Panc1 (cell line): ENCODE measurements around the gene GRIP1. TPM values are rescaled to one million over a fixed set of nuclear protein-coding genes. Genes with fewer than 3 reads are reported as not detected.

Experiments
- ATAC-seq: fragments of 200-7000 bp; cut with Tn5 transposase; 2 replicates; pipeline ENCODE4 v1.9.1; 2020; ENCODE audit warnings: mild to moderate bottlenecking, moderate library complexity
- BruUV-seq: library from RNA; stranded (reverse); fragments of 400-500 nt; replicated peaks from 2 replicates; lab custom pipeline; 2021; lab: Mats Ljungman, UMichigan
- CTCF ChIA-PET: fragments of 300-600 bp; sonication (Branson Sonifier 250); formaldehyde crosslinking; loops from one replicate; lab custom pipeline; 2022; ENCODE audit warnings: antibody characterized with exemption; lab: Charles Lee
- POLR2A ChIA-PET: fragments of 300-600 bp; sonication (Branson Sonifier 250); formaldehyde crosslinking; loops from one replicate; lab custom pipeline; 2022; ENCODE audit warnings: antibody characterized with exemption; lab: Charles Lee
- DNase-seq: peaks from one replicate; pipeline ENCODE4 v3.0.0-alpha.2; 2010; ENCODE audit warnings: low read depth, low spot score
- H3K27ac ChIP-seq: 2 replicates; pipeline ENCODE4 v1.5.1; 2011; ENCODE audit warnings: mild to moderate bottlenecking, low read length, inconsistent platforms
- H3K27me3 ChIP-seq: fragments of 200-500 bp; sonication (Bioruptor generic); 2 replicates; pipeline ENCODE4 v1.6.0; 2014; ENCODE audit warnings: low read length, inconsistent platforms; ENCODE audit not compliant: control insufficient read depth, insufficient read depth
- H3K36me3 ChIP-seq: fragments of 200-500 bp; sonication (Bioruptor generic); 2 replicates; pipeline ENCODE4 v1.5.1; 2014; ENCODE audit warnings: inconsistent platforms, mild to moderate bottlenecking, low read length, moderate library complexity; ENCODE audit not compliant: control insufficient read depth, insufficient read depth
- H3K4me1 ChIP-seq: 2 replicates; pipeline ENCODE4 v1.5.1; 2011; ENCODE audit warnings: inconsistent platforms, mild to moderate bottlenecking, low read length, moderate library complexity; ENCODE audit not compliant: control insufficient read depth, insufficient read depth
- H3K4me3 ChIP-seq, 2 experiments: 2 replicates each; pipeline ENCODE4 v1.5.1; 2011 to 2012; ENCODE audit warnings: low read depth in 2 of 2, low read length in 2 of 2, mild to moderate bottlenecking in 2 of 2, inconsistent platforms in 1 of 2, moderate library complexity in 1 of 2
- H3K9me3 ChIP-seq: fragments of 200-500 bp; sonication (Bioruptor generic); 2 replicates; pipeline ENCODE4 v1.5.1; 2014; ENCODE audit warnings: low read depth, mild to moderate bottlenecking, inconsistent platforms, low read length, moderate library complexity; ENCODE audit not compliant: control insufficient read depth, insufficient read depth
- POLR2AphosphoS5 ChIP-seq: IDR thresholded peaks from 2 replicates; pipeline ENCODE4 v1.6.1; 2012; ENCODE audit warnings: mild to moderate bottlenecking, low read depth, low read length, moderate library complexity
- SIN3A ChIP-seq: IDR thresholded peaks from 2 replicates; pipeline ENCODE4 v1.6.1; 2012; ENCODE audit warnings: low read depth, mild to moderate bottlenecking, low read length, moderate library complexity, borderline replicate concordance; ENCODE audit not compliant: insufficient read depth
- TCF7L2 ChIP-seq: IDR thresholded peaks from 2 replicates; pipeline ENCODE4 v1.6.1; 2011; ENCODE audit warnings: mild to moderate bottlenecking, low read depth, low read length, inconsistent platforms
- in situ Hi-C: cut with HindIII; loops from 2 replicates; pipeline ENCODE4 v1.10.0; 2016; ENCODE audit warnings: low sequenced_read_pairs, low pct_unique_long_range_greater_than_20kb
- intact Hi-C: fragments of 100-400 bp; cut with micrococcal nuclease; formaldehyde crosslinking; loops from one replicate; pipeline ENCODE4 v1.10.0; 2022; ENCODE audit not compliant: unreplicated experiment
- total RNA-seq: library from RNA; stranded (reverse); gene quantifications from one replicate; pipeline ENCODE4 v1.2.1, GENCODE V29; 2021; ENCODE audit not compliant: unreplicated experiment
- TF ChIP-seq, protein P1 (sequence below), 2 experiments: IDR thresholded peaks; 2 replicates each; pipeline ENCODE4 v1.6.1; 2011 to 2012; ENCODE audit warnings: low read depth in 2 of 2, control low read depth in 1 of 2, low read length in 1 of 2, mild to moderate bottlenecking in 1 of 2, moderate library complexity in 1 of 2; ENCODE audit not compliant: insufficient read depth in 1 of 2
- TF ChIP-seq, protein P2 (sequence below): fragments of 450-650 bp; IDR thresholded peaks from 2 replicates; pipeline ENCODE4 v1.5.1; 2017; ENCODE audit warnings: mild to moderate bottlenecking

The GRIP1 gene
- total RNA-seq, 1 experiment from 2014 or later = 9.2 TPM

DNA sequence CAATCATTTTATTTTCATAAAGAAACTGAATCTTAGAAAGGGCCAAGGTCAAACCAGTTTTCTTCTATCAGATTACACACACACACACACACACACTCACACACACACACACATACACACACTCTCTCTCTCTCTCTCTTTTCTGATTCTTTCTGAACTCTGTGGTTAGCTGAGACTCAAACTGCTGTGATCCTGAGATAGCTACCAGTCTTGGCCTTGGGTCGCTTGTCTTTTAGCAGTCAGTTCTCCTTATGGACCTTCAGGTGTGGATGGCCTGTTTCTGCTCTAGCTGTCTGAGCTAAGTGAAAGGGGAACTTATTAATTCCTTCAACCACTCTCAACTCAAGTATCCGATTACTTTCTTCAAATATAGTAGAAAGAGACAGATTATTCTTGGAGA, 145.1 kb downstream of the GRIP1 start:
- intact Hi-C loops = no loop called here
- Histone ChIP-seq H3K4me1 (no peaks in the 10 kb centered on the region), H3K4me3 (no peak overlapping the region), H3K27ac (no peak overlapping the region), H3K9me3 (no peaks in the 10 kb centered on the region), H3K36me3 (no peaks in the 10 kb centered on the region), H3K27me3 (no peaks in the 10 kb centered on the region; the same call in 1 of the 2 replicates)
- BruUV-seq = no TSS peak
- in situ Hi-C loops = no loop called here
- CTCF ChIA-PET = no interaction called here
- TF ChIP-seq POLR2AphosphoS5 (no peak), SIN3A (no peak), TCF7L2 (no peak)
- TF ChIP-seq, protein P1, sequence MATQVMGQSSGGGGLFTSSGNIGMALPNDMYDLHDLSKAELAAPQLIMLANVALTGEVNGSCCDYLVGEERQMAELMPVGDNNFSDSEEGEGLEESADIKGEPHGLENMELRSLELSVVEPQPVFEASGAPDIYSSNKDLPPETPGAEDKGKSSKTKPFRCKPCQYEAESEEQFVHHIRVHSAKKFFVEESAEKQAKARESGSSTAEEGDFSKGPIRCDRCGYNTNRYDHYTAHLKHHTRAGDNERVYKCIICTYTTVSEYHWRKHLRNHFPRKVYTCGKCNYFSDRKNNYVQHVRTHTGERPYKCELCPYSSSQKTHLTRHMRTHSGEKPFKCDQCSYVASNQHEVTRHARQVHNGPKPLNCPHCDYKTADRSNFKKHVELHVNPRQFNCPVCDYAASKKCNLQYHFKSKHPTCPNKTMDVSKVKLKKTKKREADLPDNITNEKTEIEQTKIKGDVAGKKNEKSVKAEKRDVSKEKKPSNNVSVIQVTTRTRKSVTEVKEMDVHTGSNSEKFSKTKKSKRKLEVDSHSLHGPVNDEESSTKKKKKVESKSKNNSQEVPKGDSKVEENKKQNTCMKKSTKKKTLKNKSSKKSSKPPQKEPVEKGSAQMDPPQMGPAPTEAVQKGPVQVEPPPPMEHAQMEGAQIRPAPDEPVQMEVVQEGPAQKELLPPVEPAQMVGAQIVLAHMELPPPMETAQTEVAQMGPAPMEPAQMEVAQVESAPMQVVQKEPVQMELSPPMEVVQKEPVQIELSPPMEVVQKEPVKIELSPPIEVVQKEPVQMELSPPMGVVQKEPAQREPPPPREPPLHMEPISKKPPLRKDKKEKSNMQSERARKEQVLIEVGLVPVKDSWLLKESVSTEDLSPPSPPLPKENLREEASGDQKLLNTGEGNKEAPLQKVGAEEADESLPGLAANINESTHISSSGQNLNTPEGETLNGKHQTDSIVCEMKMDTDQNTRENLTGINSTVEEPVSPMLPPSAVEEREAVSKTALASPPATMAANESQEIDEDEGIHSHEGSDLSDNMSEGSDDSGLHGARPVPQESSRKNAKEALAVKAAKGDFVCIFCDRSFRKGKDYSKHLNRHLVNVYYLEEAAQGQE (IDR thresholded peaks at IDR 0.05; ENCODE audit: insufficient read depth in 1 of 2, low read depth in 2 of 2, low read length in 1 of 2) = no peak
- TF ChIP-seq, protein P2, sequence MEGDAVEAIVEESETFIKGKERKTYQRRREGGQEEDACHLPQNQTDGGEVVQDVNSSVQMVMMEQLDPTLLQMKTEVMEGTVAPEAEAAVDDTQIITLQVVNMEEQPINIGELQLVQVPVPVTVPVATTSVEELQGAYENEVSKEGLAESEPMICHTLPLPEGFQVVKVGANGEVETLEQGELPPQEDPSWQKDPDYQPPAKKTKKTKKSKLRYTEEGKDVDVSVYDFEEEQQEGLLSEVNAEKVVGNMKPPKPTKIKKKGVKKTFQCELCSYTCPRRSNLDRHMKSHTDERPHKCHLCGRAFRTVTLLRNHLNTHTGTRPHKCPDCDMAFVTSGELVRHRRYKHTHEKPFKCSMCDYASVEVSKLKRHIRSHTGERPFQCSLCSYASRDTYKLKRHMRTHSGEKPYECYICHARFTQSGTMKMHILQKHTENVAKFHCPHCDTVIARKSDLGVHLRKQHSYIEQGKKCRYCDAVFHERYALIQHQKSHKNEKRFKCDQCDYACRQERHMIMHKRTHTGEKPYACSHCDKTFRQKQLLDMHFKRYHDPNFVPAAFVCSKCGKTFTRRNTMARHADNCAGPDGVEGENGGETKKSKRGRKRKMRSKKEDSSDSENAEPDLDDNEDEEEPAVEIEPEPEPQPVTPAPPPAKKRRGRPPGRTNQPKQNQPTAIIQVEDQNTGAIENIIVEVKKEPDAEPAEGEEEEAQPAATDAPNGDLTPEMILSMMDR = no peak
- DNase-seq (no peak), ATAC-seq (no peak)
- POLR2A ChIA-PET = no interaction called here

DNA sequence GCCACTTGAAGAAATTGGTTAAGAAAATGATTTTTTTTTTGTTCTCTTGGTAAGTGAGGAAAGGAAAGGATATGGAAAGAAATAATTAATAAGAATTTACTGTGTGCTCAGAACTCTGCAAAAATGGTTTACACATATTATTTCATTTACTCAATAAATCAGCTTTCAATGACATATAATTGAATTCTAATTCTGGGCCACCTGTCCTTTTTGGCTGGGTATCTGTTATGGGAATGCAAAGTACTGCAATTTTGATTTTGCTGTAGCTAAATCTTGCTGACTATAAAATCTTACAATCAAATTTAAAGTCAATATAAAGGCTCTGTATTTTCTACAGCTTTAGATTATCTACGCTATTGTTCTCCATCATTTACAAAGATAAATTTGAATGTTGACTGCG, 147.1 kb downstream of the GRIP1 start:
- ChIA-PET POLR2A (no interaction called here), CTCF (interaction anchor here (0.7 kb wide), 1 partner anchor 17 kb away, joined by 3 read pairs; no protein-coding TSS in a partner anchor)
- ATAC-seq (no peak), DNase-seq (no peak)
- Histone ChIP-seq H3K27ac (no peak overlapping the region), H3K9me3 (no peaks in the 10 kb centered on the region), H3K27me3 (no peaks in the 10 kb centered on the region; the same call in 1 of the 2 replicates), H3K36me3 (no peaks in the 10 kb centered on the region), H3K4me3 (no peak overlapping the region), H3K4me1 (no peaks in the 10 kb centered on the region)
- intact Hi-C loops (no loop called here), in situ Hi-C loops (no loop called here)
- BruUV-seq = no TSS peak
- TF ChIP-seq SIN3A (no peak), POLR2AphosphoS5 (no peak), TCF7L2 (no peak)
- TF ChIP-seq, protein P2 = no peak
- TF ChIP-seq, protein P1 (IDR thresholded peaks at IDR 0.05; ENCODE audit: insufficient read depth in 1 of 2, low read depth in 2 of 2, low read length in 1 of 2) = no peak
